ENCODE results near the gene CPNE7.

GRCh38 chr16:89620406-89620841 lies 44.9 kb downstream of the CPNE7 start:
- TF ChIP-seq CTCF (IDR thresholded peaks at IDR 0.05) (no peak), EZH2 (IDR thresholded peaks at IDR 0.05; ENCODE audit: borderline replicate concordance, insufficient read depth, low read depth, low read length, poor library complexity, severe bottlenecking) (no peak)

Data from B cell (primary cell).